AG20443 (cell line): ENCODE measurements around the gene BAIAP2.
"Not testable (repeated sequence)": the region's sequence is repeated elsewhere in the genome, so short reads cannot be mapped to it uniquely, and the experiment has no call there.

Experiments used
- DNase-seq: peaks from one replicate; pipeline ENCODE4 v3.0.0; 2012; ENCODE audit warnings: low spot score, mixed read lengths

Gene BAIAP2

GRCh38 chr17:81002013-81002384 lies 33.0 kb upstream of the BAIAP2 start:
- DNase-seq: no peak

- DNase-seq: peak; percentile 81
These were observed 32.3 kb upstream of the BAIAP2 start for GRCh38 chr17:81002409-81003361.

- DNase-seq: peak; percentile 56
These were observed 31.1 kb upstream of the BAIAP2 start for GRCh38 chr17:81003711-81004475.

- no peak for DNase-seq
These were observed 28.1 kb upstream of the BAIAP2 start for GRCh38 chr17:81006891-81007290.

GRCh38 chr17:81008140-81008539 lies 26.8 kb upstream of the BAIAP2 start:
- no peak for DNase-seq

- no peak for DNase-seq
These were observed 25.8 kb upstream of the BAIAP2 start for GRCh38 chr17:81009136-81009535.

- DNase-seq: no peak
These were observed 24.0 kb upstream of the BAIAP2 start for GRCh38 chr17:81010935-81011334.

GRCh38 chr17:81011951-81012350 lies 23.0 kb upstream of the BAIAP2 start:
- no peak for DNase-seq

- DNase-seq: no peak
These were observed 22.1 kb upstream of the BAIAP2 start for GRCh38 chr17:81012574-81013447.

GRCh38 chr17:81013642-81014041 lies 21.3 kb upstream of the BAIAP2 start:
- DNase-seq: no peak

- DNase-seq: no peak
These were observed 19.8 kb upstream of the BAIAP2 start for GRCh38 chr17:81015136-81015535.

- no peak for DNase-seq
These were observed 18.4 kb upstream of the BAIAP2 start for GRCh38 chr17:81016575-81016974.

- not testable (repeated sequence) for DNase-seq
These were observed 17.6 kb upstream of the BAIAP2 start for GRCh38 chr17:81017330-81017729.

GRCh38 chr17:81018044-81018802 lies 16.7 kb upstream of the BAIAP2 start:
- DNase-seq: peak; percentile 55

- DNase-seq: no peak
These were observed 15.1 kb upstream of the BAIAP2 start for GRCh38 chr17:81019563-81020442.

GRCh38 chr17:81020443-81020766 lies 14.5 kb upstream of the BAIAP2 start:
- DNase-seq: no peak

GRCh38 chr17:81020767-81021497 lies 14.0 kb upstream of the BAIAP2 start:
- DNase-seq: peak; percentile 84

GRCh38 chr17:81021531-81022343 lies 13.2 kb upstream of the BAIAP2 start:
- DNase-seq: no peak

- DNase-seq: no peak
These were observed 12.6 kb upstream of the BAIAP2 start for GRCh38 chr17:81022344-81022676.
